GM18519 (cell line): ENCODE measurements around the gene GNG7.
"Not testable (repeated sequence)": the region's sequence is repeated elsewhere in the genome, so short reads cannot be mapped to it uniquely, and the experiment has no call there.

Experiments
- ATAC-seq: cut with Tn5 transposase; IDR thresholded peaks from one replicate; pipeline ENCODE4 v1.9.1; 2021; ENCODE audit warnings: mild to moderate bottlenecking, moderate library complexity; ENCODE audit not compliant: unreplicated experiment, low FRiP score

The GNG7 gene

DNA sequence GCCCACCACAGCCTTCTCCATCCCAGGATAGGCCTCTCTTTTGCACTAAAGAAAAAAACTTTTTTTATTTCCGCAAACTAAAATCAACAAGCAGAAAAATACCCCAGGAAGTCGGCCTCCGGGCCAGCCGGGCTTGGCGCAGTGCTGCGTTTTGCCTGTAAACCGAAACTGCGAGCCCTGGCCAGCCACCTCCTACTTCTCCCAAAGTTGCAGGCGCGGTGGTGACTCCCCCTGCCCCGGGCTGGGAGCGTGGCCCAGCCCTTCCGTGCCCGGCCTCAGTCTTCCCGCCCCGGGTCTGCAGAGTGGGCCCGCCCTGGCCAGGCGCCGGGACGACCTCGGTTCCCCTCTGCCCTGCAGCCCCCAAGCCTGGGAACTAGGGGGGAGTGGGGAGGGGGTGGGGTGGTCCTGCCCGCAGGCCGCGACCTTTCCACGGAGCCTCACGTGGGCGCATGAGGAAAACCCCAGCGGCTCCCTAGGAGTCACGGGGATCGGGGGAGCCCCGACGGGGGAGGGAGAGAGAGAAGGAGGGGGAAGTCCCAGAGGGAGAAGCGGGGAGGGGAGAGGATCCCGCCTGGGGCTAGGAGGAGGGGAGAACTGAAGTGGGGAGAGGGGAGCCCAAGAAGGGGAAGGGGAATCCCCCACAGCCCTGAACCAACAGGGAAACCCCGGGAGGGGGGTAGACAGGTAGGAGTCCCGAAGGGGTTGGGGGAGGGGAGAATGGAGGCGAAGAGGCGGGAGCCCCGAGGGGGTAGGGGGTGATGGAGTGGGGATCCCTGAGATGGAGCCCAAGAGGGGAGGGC, 223.5 kb downstream of the GNG7 start:
- ATAC-seq = no peak

DNA sequence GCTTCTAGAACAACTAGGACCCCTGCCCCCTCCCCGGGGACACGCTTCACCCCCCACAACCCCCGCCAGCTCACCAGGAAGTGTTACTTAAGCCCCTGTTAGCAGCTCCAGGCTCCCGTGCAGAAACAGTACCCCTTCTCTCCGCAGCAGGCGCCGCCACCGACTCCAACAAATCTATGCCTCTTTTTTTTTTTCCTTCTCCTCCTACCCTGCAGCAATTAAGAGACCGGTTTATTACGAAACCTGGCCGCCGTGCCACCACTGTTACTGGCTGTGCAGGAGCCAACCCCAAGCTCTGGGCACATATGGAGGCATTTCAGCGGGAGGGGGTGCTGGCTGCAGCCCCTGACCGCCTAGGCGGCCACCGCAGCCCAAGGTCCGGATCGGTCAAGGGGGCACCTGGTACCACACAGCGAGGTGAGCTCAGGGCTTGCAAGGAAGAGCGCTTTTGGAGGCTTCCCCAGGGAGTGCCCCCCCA, 224.2 kb downstream of the GNG7 start:
- ATAC-seq = no peak

DNA sequence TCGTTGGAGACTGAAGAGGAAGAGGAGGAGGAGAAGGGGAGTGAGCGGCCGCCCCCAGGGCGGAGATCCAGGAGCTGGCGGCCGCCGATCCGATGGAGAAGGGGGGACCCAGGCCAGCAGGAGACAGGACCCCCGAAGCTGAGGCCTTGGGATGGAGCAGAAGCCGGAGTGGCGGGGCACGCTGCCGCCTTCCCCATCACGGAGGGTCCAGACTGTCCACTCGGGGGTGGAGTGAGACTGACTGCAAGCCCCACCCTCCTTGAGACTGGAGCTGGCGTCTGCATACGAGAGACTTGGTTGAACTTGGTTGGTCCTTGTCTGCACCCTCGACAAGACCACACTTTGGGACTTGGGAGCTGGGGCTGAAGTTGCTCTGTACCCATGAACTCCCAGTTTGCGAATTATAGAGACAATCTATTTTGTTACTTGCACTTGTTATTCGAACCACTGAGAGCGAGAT, 224.7 kb downstream of the GNG7 start:
- no peak for ATAC-seq

DNA sequence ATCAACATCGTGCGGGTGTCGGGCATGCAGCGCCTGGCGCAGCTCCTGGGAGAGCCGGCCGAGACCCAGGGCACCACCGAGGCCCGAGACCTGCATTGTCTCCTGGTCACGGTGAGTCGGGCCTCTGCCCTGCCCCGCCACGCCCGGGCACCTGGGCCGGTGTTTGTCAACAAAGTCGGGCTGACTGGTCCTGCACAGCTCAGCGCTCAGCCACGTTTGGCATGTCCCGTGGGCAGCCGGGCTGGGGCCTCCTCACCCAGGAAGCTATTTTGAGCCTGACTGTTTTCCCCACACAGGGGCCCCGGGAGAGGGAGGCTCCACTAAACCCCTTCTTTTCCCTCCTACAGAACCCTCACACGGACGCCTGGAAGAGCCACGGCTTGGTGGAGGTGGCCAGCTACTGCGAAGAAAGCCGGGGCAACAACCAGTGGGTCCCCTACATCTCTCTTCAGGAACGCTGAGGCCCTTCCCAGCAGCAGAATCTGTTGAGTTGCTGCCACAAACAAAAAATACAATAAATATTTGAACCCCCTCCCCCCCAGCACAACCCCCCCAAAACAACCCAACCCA, 225.3 kb downstream of the GNG7 start:
- no peak for ATAC-seq

DNA sequence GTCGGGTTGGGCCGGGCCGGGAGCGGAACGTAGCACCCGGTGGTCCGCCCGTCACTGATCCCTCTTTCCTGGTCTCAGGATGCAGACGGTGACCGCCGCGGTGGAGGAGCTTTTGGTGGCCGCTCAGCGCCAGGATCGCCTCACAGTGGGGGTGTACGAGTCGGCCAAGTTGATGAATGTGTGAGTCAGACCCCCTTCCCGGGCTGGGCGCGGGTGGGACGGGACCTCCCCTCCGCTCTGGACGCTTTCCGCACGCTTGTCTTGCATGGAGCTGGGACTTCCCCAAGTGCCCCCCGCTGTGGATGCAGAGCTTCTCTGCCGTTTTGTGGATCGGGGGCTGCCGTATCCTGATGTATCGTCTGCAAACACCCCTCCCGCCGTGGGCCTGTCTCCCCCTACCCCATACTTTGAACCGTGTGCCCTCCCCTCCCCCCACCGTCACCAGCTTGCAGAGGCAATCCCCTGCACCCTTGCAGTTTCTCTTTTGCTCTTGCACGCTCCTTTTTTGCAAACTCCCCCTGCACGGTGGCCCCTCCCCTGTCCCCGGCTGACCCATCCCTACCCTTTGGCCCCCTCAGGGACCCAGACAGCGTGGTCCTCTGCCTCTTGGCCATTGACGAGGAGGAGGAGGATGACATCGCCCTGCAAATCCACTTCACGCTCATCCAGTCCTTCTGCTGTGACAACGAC, 225.9 kb downstream of the GNG7 start:
- no peak for ATAC-seq

DNA sequence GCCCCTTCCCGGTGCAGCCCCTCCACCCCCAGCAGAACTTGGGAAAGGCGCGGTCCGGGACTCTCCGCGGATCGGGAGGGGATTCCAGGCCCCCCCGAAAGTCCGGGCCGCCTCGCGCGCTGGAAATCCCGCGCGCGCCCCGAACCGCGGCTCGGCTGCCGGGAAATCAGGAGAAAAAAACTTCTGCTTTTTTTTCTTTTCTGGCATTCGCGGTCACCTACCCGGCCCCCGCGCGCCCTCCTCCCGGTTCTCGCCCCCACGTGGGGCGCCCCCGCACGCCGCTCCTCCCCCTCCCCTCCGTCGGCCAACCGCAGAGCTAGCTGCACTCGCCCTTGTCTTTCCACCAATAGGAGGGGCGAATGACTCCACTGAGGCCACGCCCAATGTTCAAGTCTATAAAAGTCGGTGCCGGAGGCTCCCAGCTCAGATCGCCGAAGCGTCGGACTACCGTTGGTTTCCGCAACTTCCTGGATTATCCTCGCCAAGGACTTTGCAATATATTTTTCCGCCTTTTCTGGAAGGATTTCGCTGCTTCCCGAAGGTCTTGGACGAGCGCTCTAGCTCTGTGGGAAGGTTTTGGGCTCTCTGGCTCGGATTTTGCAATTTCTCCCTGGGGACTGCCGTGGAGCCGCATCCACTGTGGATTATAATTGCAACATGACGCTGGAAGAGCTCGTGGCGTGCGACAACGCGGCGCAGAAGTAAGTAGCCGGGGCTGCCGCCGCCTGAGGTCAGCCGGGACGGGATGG, 226.6 kb downstream of the GNG7 start, which contains the start of gene GADD45B:
GADD45B (plus strand) TSS at position 426 of the 749 bp plus-strand sequence; CDS start at position 658, 232 bp downstream.
- ATAC-seq = peak; percentile 44

DNA sequence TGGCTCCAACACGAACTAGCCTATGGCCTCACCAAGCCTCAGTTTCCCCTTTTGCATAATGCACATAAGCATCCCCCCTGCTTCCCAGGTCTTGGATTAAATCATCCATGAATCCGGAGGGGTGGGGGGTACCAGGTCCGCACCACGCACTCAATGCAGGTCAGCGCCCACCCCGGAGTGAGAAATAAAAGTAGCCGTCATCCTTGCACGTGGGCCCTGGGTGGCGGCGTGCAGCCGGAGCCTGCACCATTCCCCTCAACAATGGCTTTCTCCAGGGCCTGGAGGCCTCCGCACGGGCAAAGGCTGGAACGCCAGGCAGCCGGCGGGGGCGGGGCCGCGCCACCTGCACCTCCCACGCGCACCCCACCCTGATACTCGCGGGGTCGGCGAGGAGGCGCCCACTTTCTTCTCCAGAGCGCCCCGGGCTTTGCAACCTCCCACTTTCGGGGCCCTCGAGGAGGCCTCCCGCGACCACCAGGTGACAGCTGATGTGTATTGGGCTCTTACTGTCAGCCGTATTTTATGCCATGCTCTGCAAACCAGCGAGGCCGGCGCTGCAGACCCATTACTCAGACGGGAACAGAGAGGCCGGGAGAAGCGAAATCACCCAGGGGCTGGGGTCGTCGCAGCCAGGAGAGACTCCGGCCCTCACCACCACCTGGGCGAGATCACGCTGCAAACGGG, 227.3 kb downstream of the GNG7 start:
- ATAC-seq = no peak

DNA sequence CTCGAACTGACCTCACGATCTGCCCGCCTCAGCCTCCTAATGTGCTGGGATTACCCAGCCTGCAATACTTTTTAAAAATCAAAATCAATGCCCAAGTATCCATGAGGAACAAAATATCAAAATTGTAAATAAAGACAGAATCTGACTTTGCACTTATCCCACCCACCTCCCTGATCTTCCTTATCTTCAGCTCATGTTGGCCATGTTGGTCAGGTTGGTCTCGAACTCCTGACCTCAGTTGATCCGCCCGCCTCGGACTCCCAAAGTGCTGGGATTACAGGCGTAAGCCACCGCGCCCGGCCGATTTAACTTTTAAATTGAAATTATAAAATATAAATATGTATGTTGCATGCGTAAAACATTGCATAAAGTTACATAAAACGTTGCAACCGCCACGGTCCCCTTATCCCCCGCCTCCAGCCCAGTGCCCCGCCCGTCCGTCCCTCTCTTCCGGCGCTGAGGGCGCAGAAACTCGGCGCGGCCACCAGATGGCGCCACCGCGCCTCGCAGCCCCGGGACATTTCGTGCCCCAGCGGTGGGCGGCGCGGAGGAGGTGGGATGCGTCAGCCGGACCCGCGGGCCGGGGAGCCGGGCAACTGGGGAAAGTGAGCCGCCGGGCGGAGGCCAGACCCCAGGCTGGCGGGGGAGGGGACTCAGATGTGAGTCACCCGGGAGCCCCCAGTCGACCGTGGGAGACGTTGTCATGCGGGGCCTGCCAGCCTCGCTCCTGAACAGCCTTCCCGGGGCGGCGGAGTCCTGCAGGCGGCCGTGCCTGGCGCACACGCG, 228.1 kb downstream of the GNG7 start:
- ATAC-seq = no peak

DNA sequence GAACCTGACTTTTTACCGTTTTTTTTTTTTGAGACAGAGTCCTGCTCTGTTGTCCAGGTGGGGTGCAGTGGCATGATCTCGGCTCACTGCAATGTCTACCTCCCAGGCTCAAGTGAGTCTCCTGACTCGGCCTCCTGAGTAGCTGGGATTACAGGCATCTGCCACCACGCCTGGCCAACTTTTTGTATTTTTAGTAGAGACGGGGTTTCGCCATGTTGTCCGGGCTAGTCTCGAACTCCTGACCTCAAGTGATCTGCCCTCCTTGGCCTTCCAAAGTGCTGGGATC, 232.6 kb downstream of the GNG7 start:
- not testable (repeated sequence) for ATAC-seq

DNA sequence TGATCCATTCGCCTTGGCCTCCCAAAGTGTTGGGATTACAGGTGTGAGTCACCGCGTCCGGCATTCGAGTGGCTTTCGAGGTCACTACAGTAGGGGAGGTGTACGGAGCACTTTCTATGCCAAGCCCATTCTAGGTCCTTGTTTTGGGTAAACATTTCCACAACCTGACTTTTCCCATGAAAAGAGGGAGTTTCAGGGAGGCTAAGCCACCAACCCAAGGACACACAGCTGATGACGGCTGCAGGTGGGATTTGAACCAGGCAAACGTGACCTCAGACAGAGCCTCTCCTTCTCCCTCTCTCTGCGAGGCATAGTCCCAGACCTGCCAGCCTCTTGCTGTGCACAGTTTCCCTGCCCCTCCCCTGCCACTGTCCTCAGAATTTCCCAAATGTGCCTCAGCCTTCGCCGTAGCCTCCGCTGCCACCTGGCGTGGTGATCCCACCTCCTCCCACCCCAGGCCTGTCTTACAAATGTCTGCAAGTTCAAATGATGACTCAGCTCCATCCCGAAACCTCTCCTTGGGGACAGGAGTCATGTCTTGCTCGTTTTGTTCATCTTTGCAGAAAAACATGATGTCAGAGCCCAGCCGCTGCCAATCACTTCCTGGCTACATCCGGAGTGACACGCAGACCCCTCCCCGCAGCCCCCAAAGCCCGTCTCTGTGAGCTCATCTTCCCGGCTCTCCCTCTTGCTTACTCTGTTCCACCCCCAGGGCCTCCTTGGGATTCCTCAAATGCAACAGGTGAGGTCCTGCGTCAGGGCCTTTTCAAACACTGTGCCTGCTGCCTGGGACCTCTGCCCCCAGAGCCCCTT, 233.2 kb downstream of the GNG7 start:
- no peak for ATAC-seq

DNA sequence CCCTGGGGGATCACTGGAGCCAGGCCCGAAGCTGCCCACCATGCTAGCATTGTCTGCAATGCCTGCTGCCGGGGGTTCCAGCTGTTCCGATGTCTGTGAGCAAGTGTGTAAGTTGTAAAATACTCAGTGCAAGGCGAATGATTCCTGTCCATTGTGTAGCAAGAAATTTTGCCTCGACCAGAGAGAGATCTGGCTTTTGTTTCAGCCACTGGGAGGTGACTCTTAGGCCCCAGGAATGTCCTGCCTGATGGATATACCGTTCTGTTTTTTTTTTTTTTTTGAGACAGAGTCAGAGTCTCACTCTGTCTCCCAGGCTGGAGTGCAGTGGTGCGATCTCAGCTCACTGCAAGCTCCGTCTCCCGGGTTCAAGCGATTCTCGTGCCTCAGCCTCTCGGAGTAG, 233.9 kb downstream of the GNG7 start:
- no peak for ATAC-seq

DNA sequence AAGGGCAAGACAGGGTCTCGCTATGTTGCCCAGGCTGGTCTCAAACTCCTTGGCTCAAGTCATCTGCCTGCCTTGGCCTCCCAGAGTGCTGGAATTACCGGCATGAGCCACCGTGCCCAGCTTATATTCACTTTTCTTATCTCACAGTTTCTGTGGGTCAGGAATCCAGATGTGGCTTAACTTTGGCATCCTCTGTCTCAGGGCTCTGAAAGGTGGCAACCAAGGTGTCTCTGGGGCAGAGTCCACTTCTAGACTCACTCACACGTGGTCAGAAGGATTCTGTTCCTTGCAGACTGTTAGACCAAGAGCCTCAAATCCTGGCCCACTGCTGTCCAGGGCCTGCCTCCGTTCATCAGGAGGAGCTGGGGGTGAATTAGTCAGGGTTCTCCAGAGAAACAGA, 238.1 kb downstream of the GNG7 start:
- no peak for ATAC-seq

DNA sequence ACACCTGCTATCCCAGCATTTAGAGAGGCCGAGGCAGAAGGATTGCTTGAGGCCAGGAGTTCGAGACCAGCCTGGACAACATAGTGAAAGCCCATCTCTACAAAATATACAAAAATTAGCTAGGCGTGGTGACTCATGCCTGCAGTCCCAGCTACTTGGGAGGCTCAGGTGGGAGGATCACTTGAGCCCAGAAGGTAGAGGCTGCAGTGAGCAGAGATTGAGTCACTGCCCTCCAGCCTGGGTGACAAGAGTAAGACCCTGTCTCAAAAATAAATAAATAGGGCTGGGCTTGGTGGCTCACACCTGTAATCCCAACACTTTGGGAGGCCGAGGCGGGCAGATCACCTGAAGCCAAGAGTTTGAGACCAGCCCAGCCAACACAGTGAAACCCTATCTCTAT, 238.8 kb downstream of the GNG7 start:
- not testable (repeated sequence) for ATAC-seq

DNA sequence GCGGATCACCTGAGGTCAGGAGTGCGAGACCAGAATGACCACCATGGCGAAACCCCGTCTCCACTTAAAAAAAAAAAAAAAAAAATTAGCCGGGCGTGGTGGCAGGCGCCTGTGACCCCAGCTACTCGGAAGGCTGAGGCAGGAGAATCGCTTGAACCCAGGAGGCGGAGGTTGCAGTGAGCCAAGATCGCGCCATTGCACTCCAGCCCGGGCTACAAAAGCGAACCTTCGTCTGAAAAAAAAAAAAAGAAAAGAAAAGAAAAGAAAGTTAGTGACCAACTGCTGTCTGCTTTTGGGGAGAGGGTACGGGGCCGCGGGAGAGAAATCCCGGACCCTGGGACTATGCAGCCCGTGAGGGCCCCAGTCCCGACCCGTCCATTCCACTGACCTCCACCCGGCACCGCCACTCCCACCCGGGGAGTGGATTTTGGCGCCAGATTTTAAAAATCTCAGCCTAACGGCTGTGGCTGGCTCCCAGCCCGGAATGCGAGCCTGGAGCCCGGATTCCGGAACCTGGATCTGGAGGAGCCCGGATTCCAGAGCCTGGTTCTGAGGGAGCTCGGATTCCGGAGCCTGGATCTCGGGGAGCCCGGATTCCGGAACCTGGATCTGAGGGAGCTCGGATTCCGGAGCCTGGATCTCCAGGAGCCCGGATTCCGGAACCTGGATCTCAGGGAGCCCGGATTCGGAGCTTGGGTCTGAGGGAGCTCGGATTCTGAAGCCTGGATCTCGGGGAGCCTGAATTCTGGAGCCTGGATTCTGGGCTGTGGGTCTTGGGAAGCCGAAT, 239.7 kb downstream of the GNG7 start:
- no peak for ATAC-seq

DNA sequence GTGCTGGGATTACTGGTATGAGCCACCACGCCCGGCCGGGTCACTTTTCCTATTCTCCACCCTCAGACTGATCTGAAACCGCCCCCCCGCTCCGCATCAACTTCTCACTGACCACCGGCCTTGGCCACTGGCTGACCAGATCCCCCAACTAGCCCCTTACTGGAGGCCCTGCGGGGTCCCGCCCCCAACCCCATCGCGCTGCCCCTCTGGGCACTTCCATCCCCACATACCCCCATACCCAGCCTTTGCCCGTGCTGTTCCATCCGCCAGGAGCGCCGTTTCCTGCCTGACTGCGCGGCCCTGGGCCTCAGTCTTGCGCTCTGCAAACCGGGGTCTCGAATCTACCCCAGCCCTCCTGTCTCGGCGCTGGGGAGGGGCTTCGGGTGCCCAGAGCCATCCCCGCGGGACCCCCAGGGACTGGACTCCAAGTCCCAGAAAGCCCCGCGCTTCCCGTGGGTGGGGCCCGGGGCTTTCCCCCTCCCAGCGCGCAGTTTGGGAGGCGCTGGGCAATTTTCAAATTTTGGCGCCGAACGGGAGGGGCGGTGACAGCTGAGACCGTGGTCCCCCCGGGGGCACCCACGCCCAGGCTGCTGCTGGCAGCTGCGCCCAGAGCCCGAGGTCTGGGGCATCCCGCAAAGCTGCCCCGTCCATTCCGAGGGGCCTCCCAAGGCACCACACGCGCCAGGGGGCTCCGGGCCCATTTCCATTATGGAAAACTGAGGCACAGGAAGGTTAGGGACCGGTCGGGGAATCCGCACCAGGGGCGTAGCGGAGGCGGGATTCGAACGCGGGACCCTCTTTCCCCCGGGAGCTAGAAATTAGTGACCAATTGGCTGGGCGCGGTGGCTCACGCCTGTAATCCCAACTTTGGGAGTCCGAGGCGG, 240.5 kb downstream of the GNG7 start:
- no peak for ATAC-seq
